Panc1 (cell line): Measurements from ENCODE around the gene HOXA9.

ENCODE experiments used
- CTCF ChIP-seq: fragments of 450-650 bp; IDR thresholded peaks from 2 replicates; pipeline ENCODE4 v1.5.1; 2017; ENCODE audit warnings: mild to moderate bottlenecking
- SIN3A ChIP-seq: IDR thresholded peaks from 2 replicates; pipeline ENCODE4 v1.6.1; 2012; ENCODE audit warnings: low read depth, mild to moderate bottlenecking, low read length, moderate library complexity, borderline replicate concordance; ENCODE audit not compliant: insufficient read depth

GRCh38 chr7:27178366-27178765 is 13.0 kb upstream of the HOXA9 start:
- TF ChIP-seq CTCF (no peak), SIN3A (no peak)
